HEK293 (cell line): ENCODE results near the gene IGDCC3.

Experiments used
- BCL11B ChIP-seq: fragments of 450-650 bp; formaldehyde crosslinking; IDR thresholded peaks from 2 replicates; pipeline ENCODE4 v1.5.1; 2016; ENCODE audit warnings: low read depth, missing biosample characterization, missing genetic modification characterization
- GLI4 ChIP-seq: fragments of 450-650 bp; formaldehyde crosslinking; IDR thresholded peaks from 2 replicates; pipeline ENCODE4 v1.5.1; 2016; ENCODE audit warnings: missing biosample characterization, missing genetic modification characterization
- GLIS1 ChIP-seq: fragments of 450-650 bp; formaldehyde crosslinking; IDR thresholded peaks from 2 replicates; pipeline ENCODE4 v1.5.1; 2016; ENCODE audit warnings: missing biosample characterization, missing genetic modification characterization
- GLIS2 ChIP-seq: fragments of 450-650 bp; formaldehyde crosslinking; IDR thresholded peaks from 2 replicates; pipeline ENCODE4 v1.5.1; 2016; ENCODE audit warnings: missing biosample characterization, missing genetic modification characterization
- HOXD13 ChIP-seq: sonication (generic); formaldehyde crosslinking; IDR thresholded peaks from 2 replicates; pipeline ENCODE4 v1.8.0; 2022; ENCODE audit warnings: missing genetic modification reagents, borderline replicate concordance
- KLF10 ChIP-seq: fragments of 450-650 bp; IDR thresholded peaks from 2 replicates; pipeline ENCODE4 v1.5.1; 2018; ENCODE audit warnings: missing biosample characterization, mild to moderate bottlenecking, missing genetic modification characterization
- KLF16 ChIP-seq: fragments of 450-650 bp; formaldehyde crosslinking; IDR thresholded peaks from 2 replicates; pipeline ENCODE4 v1.5.1; 2017; ENCODE audit warnings: missing biosample characterization, missing genetic modification characterization
- PRDM6 ChIP-seq: fragments of 450-650 bp; formaldehyde crosslinking; IDR thresholded peaks from 2 replicates; pipeline ENCODE4 v1.5.1; 2017; ENCODE audit warnings: missing biosample characterization, missing genetic modification characterization
- REPIN1 ChIP-seq: fragments of 450-650 bp; formaldehyde crosslinking; IDR thresholded peaks from 2 replicates; pipeline ENCODE4 v1.5.1; 2017; ENCODE audit warnings: missing biosample characterization, missing genetic modification characterization, low read depth
- SALL2 ChIP-seq: fragments of 450-650 bp; formaldehyde crosslinking; IDR thresholded peaks from 2 replicates; pipeline ENCODE4 v1.5.0; 2017; ENCODE audit warnings: missing biosample characterization, mild to moderate bottlenecking, missing genetic modification characterization, borderline replicate concordance
- YY1 ChIP-seq: fragments of 450-650 bp; formaldehyde crosslinking; IDR thresholded peaks from 2 replicates; pipeline ENCODE4 v1.5.1; 2018; ENCODE audit warnings: missing biosample characterization, missing genetic modification characterization
- ZBTB17 ChIP-seq: fragments of 450-650 bp; formaldehyde crosslinking; IDR thresholded peaks from 2 replicates; pipeline ENCODE4 v1.5.1; 2016; ENCODE audit warnings: missing biosample characterization, missing genetic modification characterization
- ZBTB6 ChIP-seq: fragments of 450-650 bp; formaldehyde crosslinking; IDR thresholded peaks from 2 replicates; pipeline ENCODE4 v1.5.1; 2017; ENCODE audit warnings: missing biosample characterization, missing genetic modification characterization
- ZBTB7A ChIP-seq: fragments of 450-650 bp; formaldehyde crosslinking; IDR thresholded peaks from 2 replicates; pipeline ENCODE4 v1.5.1; 2016; ENCODE audit warnings: low read depth, missing biosample characterization, missing genetic modification characterization
- ZNF133 ChIP-seq: fragments of 450-650 bp; formaldehyde crosslinking; IDR thresholded peaks from 2 replicates; pipeline ENCODE4 v1.5.1; 2016; ENCODE audit warnings: missing biosample characterization, missing genetic modification characterization
- ZNF138 ChIP-seq: fragments of 450-650 bp; formaldehyde crosslinking; IDR thresholded peaks from 2 replicates; pipeline ENCODE4 v1.5.1; 2016; ENCODE audit warnings: missing biosample characterization, missing genetic modification characterization, borderline replicate concordance
- ZNF140 ChIP-seq: fragments of 450-650 bp; formaldehyde crosslinking; IDR thresholded peaks from 2 replicates; pipeline ENCODE4 v1.5.1; 2016; ENCODE audit warnings: missing biosample characterization, missing genetic modification characterization
- ZNF157 ChIP-seq: fragments of 450-650 bp; formaldehyde crosslinking; IDR thresholded peaks from 2 replicates; pipeline ENCODE4 v1.5.1; 2016; ENCODE audit warnings: missing biosample characterization, missing genetic modification characterization
- ZNF16 ChIP-seq: fragments of 450-650 bp; formaldehyde crosslinking; IDR thresholded peaks from 2 replicates; pipeline ENCODE4 v1.5.1; 2016; ENCODE audit warnings: low read depth, missing biosample characterization, missing genetic modification characterization
- ZNF19 ChIP-seq: fragments of 450-650 bp; formaldehyde crosslinking; IDR thresholded peaks from 2 replicates; pipeline ENCODE4; 2016; ENCODE audit warnings: missing biosample characterization, missing genetic modification characterization, low read depth
- ZNF23 ChIP-seq: fragments of 450-650 bp; formaldehyde crosslinking; IDR thresholded peaks from 2 replicates; pipeline ENCODE4 v1.5.1; 2016; ENCODE audit warnings: missing biosample characterization, missing genetic modification characterization, borderline replicate concordance
- ZNF274 ChIP-seq, 2 experiments: fragments of 200-500 bp in 1 of 2; fragments of 450-650 bp in 1 of 2; sonication (Bioruptor generic) in 1 of 2; formaldehyde crosslinking in 1 of 2; IDR thresholded peaks; 2 replicates each; pipeline versions ENCODE4 v1.5.1 to v1.6.1; 2014 to 2016; ENCODE audit warnings: borderline replicate concordance in 1 of 2, inconsistent platforms in 1 of 2, low read length in 1 of 2, missing biosample characterization in 1 of 2, missing genetic modification characterization in 1 of 2
- ZNF292 ChIP-seq: fragments of 450-650 bp; formaldehyde crosslinking; IDR thresholded peaks from 2 replicates; pipeline ENCODE4 v1.5.1; 2016; ENCODE audit warnings: low read depth, missing biosample characterization, missing genetic modification characterization, borderline replicate concordance
- ZNF324 ChIP-seq: fragments of 450-650 bp; formaldehyde crosslinking; IDR thresholded peaks from 2 replicates; pipeline ENCODE4 v1.5.1; 2016; ENCODE audit warnings: missing biosample characterization, missing genetic modification characterization
- ZNF426 ChIP-seq: fragments of 450-650 bp; formaldehyde crosslinking; IDR thresholded peaks from 2 replicates; pipeline ENCODE4 v1.5.1; 2017; ENCODE audit warnings: missing biosample characterization, missing genetic modification characterization, mild to moderate bottlenecking, inconsistent platforms, moderate library complexity
- ZNF48 ChIP-seq: fragments of 450-650 bp; formaldehyde crosslinking; IDR thresholded peaks from 2 replicates; pipeline ENCODE4 v1.5.1; 2016; ENCODE audit warnings: missing biosample characterization, missing genetic modification characterization
- ZNF510 ChIP-seq: fragments of 450-650 bp; formaldehyde crosslinking; IDR thresholded peaks from 2 replicates; pipeline ENCODE4 v1.5.1; 2018; ENCODE audit warnings: mild to moderate bottlenecking, missing genetic modification characterization, missing biosample characterization; ENCODE audit not compliant: insufficient replicate concordance
- ZNF558 ChIP-seq: fragments of 450-650 bp; formaldehyde crosslinking; IDR thresholded peaks from 2 replicates; pipeline ENCODE4 v1.5.1; 2016; ENCODE audit warnings: missing biosample characterization, missing genetic modification characterization
- ZNF560 ChIP-seq: fragments of 450-650 bp; formaldehyde crosslinking; IDR thresholded peaks from 2 replicates; pipeline ENCODE4 v1.5.1; 2017; ENCODE audit warnings: missing biosample characterization, missing genetic modification characterization, borderline replicate concordance
- ZNF580 ChIP-seq: fragments of 450-650 bp; formaldehyde crosslinking; IDR thresholded peaks from 2 replicates; pipeline ENCODE4 v1.5.1; 2016; ENCODE audit warnings: missing biosample characterization, missing genetic modification characterization
- ZNF621 ChIP-seq: fragments of 450-650 bp; formaldehyde crosslinking; IDR thresholded peaks from 2 replicates; pipeline ENCODE4 v1.5.1; 2017; ENCODE audit warnings: missing biosample characterization, missing genetic modification characterization
- ZNF768 ChIP-seq: fragments of 450-650 bp; formaldehyde crosslinking; IDR thresholded peaks from 2 replicates; pipeline ENCODE4 v1.5.1; 2018; ENCODE audit warnings: missing biosample characterization, mild to moderate bottlenecking, missing genetic modification characterization
- ZNF776 ChIP-seq: fragments of 450-650 bp; formaldehyde crosslinking; IDR thresholded peaks from 2 replicates; pipeline ENCODE4 v1.5.0; 2017; ENCODE audit warnings: missing biosample characterization, missing genetic modification characterization, borderline replicate concordance
- ZNF791 ChIP-seq: fragments of 450-650 bp; formaldehyde crosslinking; IDR thresholded peaks from 2 replicates; pipeline ENCODE4 v1.5.1; 2016; ENCODE audit warnings: missing biosample characterization, missing genetic modification characterization
- ZNF837 ChIP-seq: fragments of 450-650 bp; formaldehyde crosslinking; IDR thresholded peaks from 2 replicates; pipeline ENCODE4 v1.5.1; 2016; ENCODE audit warnings: missing biosample characterization, missing genetic modification characterization
- ZNF843 ChIP-seq: fragments of 450-650 bp; formaldehyde crosslinking; IDR thresholded peaks from 2 replicates; pipeline ENCODE4 v1.5.1; 2016; ENCODE audit warnings: missing biosample characterization, missing genetic modification characterization
- ZSCAN18 ChIP-seq: fragments of 450-650 bp; formaldehyde crosslinking; IDR thresholded peaks from 2 replicates; pipeline ENCODE4 v1.5.1; 2016; ENCODE audit warnings: missing biosample characterization, missing genetic modification characterization

Gene IGDCC3

GRCh38 chr15:65304381-65305149 is 73.2 kb downstream of the IGDCC3 start, which contains the start of gene RNU5B-1 (continued):
- TF ChIP-seq YY1 (tag by site-specific recombination) (peak; percentile 72), GLI4 (0 out of 2 replicates have a peak, but pooled peaks have one; percentile 13), ZSCAN18 (tag by site-specific recombination) (peak; percentile 77), ZNF274 (IDR thresholded peaks at IDR 0.05; ENCODE audit: low read length) (no peak), ZNF274 (tag by site-specific recombination; IDR thresholded peaks at IDR 0.05; ENCODE audit: borderline replicate concordance) (no peak), ZNF133 (no peak), ZNF776 (tag by site-specific recombination) (0 out of 2 replicates have a peak, but pooled peaks have one; percentile 53), ZBTB17 (tag by site-specific recombination) (peak; percentile 79), ZNF19 (tag by site-specific recombination) (no peak), ZNF48 (tag by site-specific recombination) (no peak), ZNF23 (tag by site-specific recombination) (no peak), ZNF580 (peak; percentile 96), ZNF621 (tag by site-specific recombination) (no peak), ZNF560 (tag by site-specific recombination) (no peak), BCL11B (peak; percentile 87), ZNF157 (tag by site-specific recombination) (no peak), ZNF791 (no peak), ZNF558 (tag by site-specific recombination) (0 out of 2 replicates have a peak, but pooled peaks have one; percentile 69), REPIN1 (tag by site-specific recombination) (no peak), GLIS1 (tag by site-specific recombination) (0 out of 2 replicates have a peak, but pooled peaks have one; percentile 25), ZNF138 (tag by site-specific recombination) (no peak), KLF10 (tag by site-specific recombination) (peak; percentile 96), PRDM6 (tag by site-specific recombination) (peak; percentile 100), SALL2 (tag by site-specific recombination) (no peak), ZNF140 (no peak), ZBTB7A (tag by site-specific recombination) (0 out of 2 replicates have a peak, but pooled peaks have one; percentile 17), ZNF324 (tag by site-specific recombination) (no peak), ZNF837 (tag by site-specific recombination) (no peak), ZNF426 (tag by site-specific recombination) (no peak), ZNF292 (tag by site-specific recombination) (no peak), KLF16 (tag by site-specific recombination) (peak; percentile 80), HOXD13 (peak; percentile 63; the same call in 1 of the 2 replicates), GLIS2 (tag by site-specific recombination) (no peak), ZNF510 (tag by site-specific recombination) (no peak), ZBTB6 (tag by site-specific recombination) (peak; percentile 43; the same call in 1 of the 2 replicates), ZNF16 (no peak), ZNF768 (tag by site-specific recombination) (peak; percentile 79; the same call in 1 of the 2 replicates), ZNF843 (tag by site-specific recombination) (peak; percentile 82)
